ENCODE results near the gene MLXIP.

The MLXIP gene

DNA sequence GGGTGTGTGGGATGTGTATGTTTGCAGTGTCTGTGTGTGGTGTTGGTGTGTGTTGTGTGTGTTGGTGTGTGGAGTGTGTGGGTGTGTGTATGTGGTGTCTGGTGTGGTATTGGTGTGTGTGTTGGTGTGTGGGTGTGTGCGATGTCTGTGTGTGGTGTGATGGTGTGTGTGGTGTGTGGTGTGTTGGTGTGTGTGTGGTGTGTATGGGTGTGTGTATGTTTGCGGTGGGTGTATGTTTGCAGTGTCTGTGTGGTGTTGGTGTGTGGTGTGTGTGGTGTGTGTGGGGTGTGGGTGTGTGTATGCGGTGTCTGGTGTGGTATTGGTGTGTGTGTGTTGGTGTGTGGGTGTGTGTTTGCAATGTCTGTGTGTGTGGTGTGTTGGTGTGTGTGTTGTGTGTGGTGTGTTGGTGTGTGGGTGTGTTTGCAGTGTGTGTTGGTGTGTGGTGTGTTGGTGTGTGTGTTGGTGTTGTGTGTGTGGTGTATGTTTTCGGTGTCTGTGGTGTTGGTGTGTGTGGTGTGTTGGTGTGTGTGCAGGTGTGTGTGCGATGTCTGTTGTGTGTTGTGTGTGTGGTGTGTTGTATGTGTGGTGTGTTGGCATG is 15.7 kb downstream of the MLXIP start:
- FAIRE-seq, result no peak
- TF ChIP-seq, protein P1, sequence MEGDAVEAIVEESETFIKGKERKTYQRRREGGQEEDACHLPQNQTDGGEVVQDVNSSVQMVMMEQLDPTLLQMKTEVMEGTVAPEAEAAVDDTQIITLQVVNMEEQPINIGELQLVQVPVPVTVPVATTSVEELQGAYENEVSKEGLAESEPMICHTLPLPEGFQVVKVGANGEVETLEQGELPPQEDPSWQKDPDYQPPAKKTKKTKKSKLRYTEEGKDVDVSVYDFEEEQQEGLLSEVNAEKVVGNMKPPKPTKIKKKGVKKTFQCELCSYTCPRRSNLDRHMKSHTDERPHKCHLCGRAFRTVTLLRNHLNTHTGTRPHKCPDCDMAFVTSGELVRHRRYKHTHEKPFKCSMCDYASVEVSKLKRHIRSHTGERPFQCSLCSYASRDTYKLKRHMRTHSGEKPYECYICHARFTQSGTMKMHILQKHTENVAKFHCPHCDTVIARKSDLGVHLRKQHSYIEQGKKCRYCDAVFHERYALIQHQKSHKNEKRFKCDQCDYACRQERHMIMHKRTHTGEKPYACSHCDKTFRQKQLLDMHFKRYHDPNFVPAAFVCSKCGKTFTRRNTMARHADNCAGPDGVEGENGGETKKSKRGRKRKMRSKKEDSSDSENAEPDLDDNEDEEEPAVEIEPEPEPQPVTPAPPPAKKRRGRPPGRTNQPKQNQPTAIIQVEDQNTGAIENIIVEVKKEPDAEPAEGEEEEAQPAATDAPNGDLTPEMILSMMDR (IDR thresholded peaks at IDR 0.05; ENCODE audit: insufficient read depth, missing control alignments), result no peak

DNA sequence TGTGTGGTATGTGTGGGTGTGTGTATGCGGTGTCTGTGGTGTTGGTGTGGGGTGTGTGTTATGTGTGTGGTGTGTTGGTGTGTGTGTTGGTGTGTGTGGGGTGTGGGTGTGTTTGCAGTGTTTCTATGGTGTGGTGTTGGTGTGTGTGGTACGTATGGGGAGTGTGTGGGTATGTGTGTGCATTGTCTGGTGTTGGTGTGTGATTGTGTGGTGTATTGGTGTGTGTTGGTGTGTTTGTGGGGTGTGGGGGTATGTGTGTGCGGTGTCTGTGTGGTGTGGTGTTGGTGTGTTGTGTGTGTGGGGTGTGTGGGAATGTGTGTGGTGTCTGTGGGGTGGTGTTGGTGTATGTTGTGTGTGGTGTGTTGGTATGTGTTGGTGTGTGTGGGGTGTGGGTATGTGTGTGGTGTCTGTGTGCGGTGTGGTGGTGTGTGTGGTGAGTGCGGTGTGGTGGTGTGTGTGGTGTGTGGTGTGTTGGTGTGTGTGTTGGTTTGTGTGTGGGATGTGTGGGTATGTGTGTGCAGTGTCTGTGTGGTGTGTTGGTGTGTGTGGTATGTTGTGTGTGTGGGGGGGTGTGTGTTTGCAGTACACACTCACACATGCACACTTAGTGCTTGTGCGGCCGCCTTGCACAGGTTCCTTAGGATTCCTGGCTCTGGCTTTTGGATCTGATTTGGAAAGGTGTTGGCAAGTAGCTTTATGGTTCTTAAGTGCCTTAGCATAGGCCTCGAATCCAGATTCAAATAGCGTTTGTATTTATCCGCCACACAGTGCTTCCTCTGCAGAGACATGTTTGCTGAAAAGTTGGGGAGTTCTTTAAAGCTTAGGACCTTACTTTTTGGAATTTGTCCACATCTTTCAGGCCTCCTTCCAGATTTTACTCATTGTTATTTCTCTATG is 16.4 kb downstream of the MLXIP start:
- TF ChIP-seq, protein P1 (IDR thresholded peaks at IDR 0.05; ENCODE audit: insufficient read depth, missing control alignments), result no peak
- FAIRE-seq (no peak), DNase-seq (ENCODE audit: insufficient read length, low spot score) (no peak)

More for the DNA sequence above, 15.7 kb downstream of the MLXIP start:
- no peak for DNase-seq (ENCODE audit: insufficient read length, low spot score)

DNA sequence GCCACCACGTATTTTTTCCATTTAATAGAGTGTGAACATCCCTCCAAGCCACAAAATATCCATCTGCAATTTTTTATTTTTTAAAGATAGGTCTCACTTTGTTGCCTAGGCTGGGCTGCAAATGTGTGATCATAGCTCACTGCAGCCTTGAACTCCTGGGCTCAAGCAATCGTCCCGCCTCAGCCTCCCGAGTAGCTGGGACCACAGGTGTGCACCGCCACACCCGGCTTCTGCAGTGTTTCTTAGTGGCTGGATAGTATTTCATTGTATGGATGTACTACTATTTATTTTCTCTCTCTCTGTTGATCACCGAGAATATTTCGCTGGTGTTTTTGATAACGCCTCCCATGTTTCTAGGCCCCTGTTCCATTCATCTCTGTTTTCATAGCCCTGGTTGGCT is 17.5 kb downstream of the MLXIP start:
- no peak for FAIRE-seq
- no peak for DNase-seq (ENCODE audit: insufficient read length, low spot score)
- TF ChIP-seq, protein P1 (IDR thresholded peaks at IDR 0.05; ENCODE audit: insufficient read depth, missing control alignments), result no peak

GRCh38 chr12:122096591-122097149 is 18.1 kb downstream of the MLXIP start:
- TF ChIP-seq, protein P1 (IDR thresholded peaks at IDR 0.05; ENCODE audit: insufficient read depth, missing control alignments), result no peak
- DNase-seq (ENCODE audit: insufficient read length, low spot score), result no peak
- no peak for FAIRE-seq

DNA sequence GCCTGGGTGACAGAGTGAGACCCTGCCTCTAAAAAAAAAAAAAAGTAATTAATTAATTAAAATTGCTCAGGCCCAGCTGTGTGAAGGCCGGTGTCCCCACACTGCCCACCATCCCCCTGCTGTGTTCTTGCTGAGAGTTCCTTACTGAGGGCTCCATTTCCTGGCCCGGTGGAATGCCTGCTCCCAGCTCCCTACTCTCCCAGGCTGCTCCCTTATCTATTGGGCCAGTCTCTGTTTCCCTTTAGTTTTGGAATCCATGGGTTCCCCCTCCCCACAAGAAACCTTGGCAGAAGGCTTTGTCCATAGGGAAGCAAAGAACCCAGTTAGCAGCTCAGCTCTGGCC is 19.0 kb downstream of the MLXIP start:
- DNase-seq (ENCODE audit: insufficient read length, low spot score), result no peak
- TF ChIP-seq, protein P1 (IDR thresholded peaks at IDR 0.05; ENCODE audit: insufficient read depth, missing control alignments), result no peak
- no peak for FAIRE-seq

DNA sequence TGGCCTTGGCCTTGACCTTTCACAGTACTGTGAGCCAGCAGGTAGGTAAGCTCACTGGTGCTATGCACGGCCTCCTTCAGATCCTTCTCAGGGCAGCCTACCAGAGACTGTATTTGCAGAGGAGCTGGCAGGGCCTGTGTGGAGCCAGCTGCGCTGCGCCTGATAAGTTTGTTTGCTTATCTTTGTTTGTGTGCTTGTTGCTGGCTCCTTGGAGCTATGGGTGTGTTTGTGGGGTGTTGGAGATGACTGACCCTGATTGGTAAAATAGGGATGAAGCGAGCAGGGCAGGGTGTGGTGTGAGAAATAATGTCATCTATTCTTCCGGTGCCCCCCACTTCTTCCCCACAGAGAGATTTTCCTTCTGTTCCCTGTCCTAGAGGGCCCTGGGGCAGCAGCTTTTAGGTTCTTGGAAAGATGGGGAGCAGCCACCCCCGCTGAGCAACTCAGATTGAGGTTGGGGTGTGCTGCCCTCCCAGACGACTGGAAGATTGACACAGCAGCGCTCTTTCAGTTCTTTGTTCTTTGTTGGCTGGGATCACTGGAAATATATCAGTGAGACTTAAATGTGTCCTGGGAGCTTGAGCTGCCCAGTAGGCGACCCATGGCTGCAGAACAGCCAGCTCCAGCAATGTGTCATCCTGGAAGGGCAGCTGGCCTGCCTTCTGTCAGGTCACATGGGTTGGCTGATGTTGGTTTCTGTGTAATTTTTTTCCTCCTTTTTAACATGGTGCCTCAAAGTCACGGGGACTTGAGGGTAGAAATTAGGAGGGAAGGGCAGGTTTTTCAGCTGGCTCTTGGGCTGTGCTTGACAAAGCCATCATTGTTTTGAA is 19.6 kb downstream of the MLXIP start:
- FAIRE-seq, result no peak
- DNase-seq (ENCODE audit: insufficient read length, low spot score), result no peak
- TF ChIP-seq, protein P1 (IDR thresholded peaks at IDR 0.05; ENCODE audit: insufficient read depth, missing control alignments), result no peak

Data from D721Med (cell line).